ENCODE results near the gene EFNB2. TPM values are rescaled to one million over a fixed set of nuclear protein-coding genes. Genes with fewer than 3 reads are reported as not detected.

The EFNB2 gene
- total and polyA plus RNA-seq, 2 of the 13 experiments (the other 11 are each of a cell fraction or from before 2014, with no cell fraction given): 0.11 to 0.20 TPM

- 42% methylated on average over 3 of the region's 4 CpGs for WGBS (ENCODE audit: low lambda C conversion rate)
- H3K4me3 ChIP-seq (replicated peaks in 1 of 3; ENCODE audit: insufficient read depth in 1 of 3, low read depth in 2 of 3, low read length in 3 of 3): no peak overlapping the region
- H3K36me3 ChIP-seq (replicated peaks in 1 of 2; ENCODE audit: control insufficient read depth in 1 of 2, insufficient read depth in 2 of 2, low read length in 2 of 2): no peaks in the 10 kb centered on the region
- peaks cover 23% of the 10 kb centered on the region for H3K9me3 ChIP-seq (ENCODE audit: low read length)
- no peak overlapping the region for H3K4me2 ChIP-seq (ENCODE audit: low read depth, low read length)
- no peak for TF ChIP-seq KDM6A (CRISPR knock-in tag; IDR thresholded peaks at IDR 0.05; ENCODE audit: low read depth)
- TF ChIP-seq ZBTB43 (CRISPR knock-in tag; conservative IDR thresholded peaks at IDR 0.05): no peak
- no peak for TF ChIP-seq CBX1 (IDR thresholded peaks at IDR 0.05; ENCODE audit: low read depth)
- TF ChIP-seq TCF12 (IDR thresholded peaks at IDR 0.05): no peak
- no peak for TF ChIP-seq TCF12 (CRISPR knock-in tag; IDR thresholded peaks at IDR 0.05)
- no peak for TF ChIP-seq ZNF362 (CRISPR knock-in tag; IDR thresholded peaks at IDR 0.05; ENCODE audit: borderline replicate concordance)
- in situ Hi-C loops (cut with HindIII; ENCODE audit: extremely low pct_ligation_motif_present, low pct_unique_long_range_greater_than_20kb) (no loop called here), intact Hi-C loops (cut with micrococcal nuclease; ENCODE audit: unreplicated experiment) (no loop called here)
- ATAC-seq (no peak), DNase-seq (ENCODE audit: low spot score) (no peak), FAIRE-seq (no peak)
- H3K27ac ChIP-seq (ENCODE audit: extremely low read length, insufficient read depth, low read length): no peak overlapping the region
- H3K27me3 ChIP-seq (ENCODE audit: control insufficient read depth in 1 of 2, insufficient read depth in 2 of 2, low read length in 2 of 2): no peaks in the 10 kb centered on the region
- H2AFZ ChIP-seq (ENCODE audit: low read length): no peak overlapping the region
- H3K9ac ChIP-seq (ENCODE audit: insufficient read depth, low read depth, low read length): no peak overlapping the region
- no peaks in the 10 kb centered on the region for H3K79me2 ChIP-seq (ENCODE audit: insufficient read depth, low read length)
- POLR2A ChIA-PET: no interaction called here
- no TSS peak for BruUV-seq (replicated peaks)
- CTCF ChIA-PET (ENCODE audit: low intra/inter-chr PET ratio, low total read pairs): no interaction called here
- no peaks in the 10 kb centered on the region for H4K20me1 ChIP-seq (ENCODE audit: insufficient read depth, low read length)
- no peaks in the 10 kb centered on the region for H3K4me1 ChIP-seq (ENCODE audit: insufficient read depth, low read length)
Observed at GRCh38 chr13:106581225-106581624, 45.8 kb upstream of the EFNB2 start.

GRCh38 chr13:106575896-106576295, 40.4 kb upstream of the EFNB2 start:
- Histone ChIP-seq H3K27me3 (ENCODE audit: control insufficient read depth in 1 of 2, insufficient read depth in 2 of 2, low read length in 2 of 2) (no peaks in the 10 kb centered on the region), H3K27ac (ENCODE audit: extremely low read length, insufficient read depth, low read length) (no peak overlapping the region), H3K4me2 (ENCODE audit: low read depth, low read length) (no peak overlapping the region), H3K36me3 (replicated peaks in 1 of 2; ENCODE audit: control insufficient read depth in 1 of 2, insufficient read depth in 2 of 2, low read length in 2 of 2) (no peaks in the 10 kb centered on the region), H3K9ac (ENCODE audit: insufficient read depth, low read depth, low read length) (no peak overlapping the region), H3K4me3 (replicated peaks in 1 of 3; ENCODE audit: insufficient read depth in 1 of 3, low read depth in 2 of 3, low read length in 3 of 3) (no peak overlapping the region), H3K4me1 (ENCODE audit: insufficient read depth, low read length) (no peaks in the 10 kb centered on the region), H3K9me3 (ENCODE audit: low read length) (no peaks in the 10 kb centered on the region), H3K79me2 (ENCODE audit: insufficient read depth, low read length) (no peaks in the 10 kb centered on the region), H4K20me1 (ENCODE audit: insufficient read depth, low read length) (no peaks in the 10 kb centered on the region), H2AFZ (ENCODE audit: low read length) (no peak overlapping the region)
- FAIRE-seq (no peak), ATAC-seq (no peak), DNase-seq (ENCODE audit: low spot score) (no peak)
- CTCF ChIA-PET (ENCODE audit: low intra/inter-chr PET ratio, low total read pairs): no interaction called here
- POLR2A ChIA-PET: no interaction called here
- in situ Hi-C loops (cut with HindIII; ENCODE audit: extremely low pct_ligation_motif_present, low pct_unique_long_range_greater_than_20kb) (no loop called here), intact Hi-C loops (cut with micrococcal nuclease; ENCODE audit: unreplicated experiment) (no loop called here)
- BruUV-seq (replicated peaks): no TSS peak
- TF ChIP-seq SKI (IDR thresholded peaks at IDR 0.05; ENCODE audit: partially characterized antibody) (no peak), ZNF781 (CRISPR knock-in tag; IDR thresholded peaks at IDR 0.05; ENCODE audit: borderline replicate concordance, not compliant biosample characterization) (no peak), ZNF557 (CRISPR knock-in tag; IDR thresholded peaks at IDR 0.05) (no peak), ZNF468 (CRISPR knock-in tag; IDR thresholded peaks at IDR 0.05) (no peak), FOXO4 (CRISPR knock-in tag; conservative IDR thresholded peaks at IDR 0.05) (no peak), TIGD3 (CRISPR knock-in tag; IDR thresholded peaks at IDR 0.05; ENCODE audit: borderline replicate concordance) (no peak), ZNF724P (CRISPR knock-in tag; IDR thresholded peaks at IDR 0.05; ENCODE audit: borderline replicate concordance) (no peak), ATF1 (CRISPR knock-in tag; IDR thresholded peaks at IDR 0.05) (no peak), FOXO1 (CRISPR knock-in tag; IDR thresholded peaks at IDR 0.05) (no peak), DMAP1 (CRISPR knock-in tag; IDR thresholded peaks at IDR 0.05) (no peak)
